Bronchus fibroblast of lung (primary cell): ENCODE measurements around the gene VCAN. TPM values are rescaled to one million over a fixed set of nuclear protein-coding genes. Genes with fewer than 3 reads are reported as not detected.

Source experiments
- total RNA-seq: library from RNA; depleted of rRNA; stranded (reverse); fragments of >200 nt; gene quantifications from 2 replicates; pipeline ENCODE4 v1.2.3, GENCODE V29; 2015

VCAN gene
- 82.5 and 84.9 TPM in 2 replicates for total RNA-seq

GRCh38 chr5:83471405-83472212 is at the start of gene VCAN:
Gene VCAN (plus strand): TSS chr5:83471744. CDS start chr5:83483519, 11,775 bp downstream.

Other genes starting within 250 kb of the VCAN start
- gene HAPLN1, start 249.1 kb downstream of the VCAN start, total RNA-seq, result 0.67 and 2.7 TPM in 2 replicates